Epithelial cell of proximal tubule (primary cell): ENCODE measurements around the gene GRB10. TPM values are rescaled to one million over a fixed set of nuclear protein-coding genes. Genes with fewer than 3 reads are reported as not detected.

Experiments
- DNase-seq: peaks from one replicate; pipeline ENCODE4 v3.0.0-alpha.2; 2011; ENCODE audit warnings: low read depth
- H3K4me3 ChIP-seq: 2 replicates; pipeline ENCODE4 v1.5.1; 2011; ENCODE audit warnings: low read depth, mild to moderate bottlenecking, low read length
- CTCF ChIP-seq: conservative IDR thresholded peaks from 2 replicates; pipeline ENCODE4 v1.5.1; 2012; ENCODE audit warnings: low read depth, mild to moderate bottlenecking, low read length
- total RNA-seq: library from RNA; depleted of rRNA; stranded (reverse); fragments of >200 nt; gene quantifications from 2 replicates; pipeline ENCODE4 v1.2.3, GENCODE V29; 2015

The GRB10 gene
- total RNA-seq, 1 donor from 2014 or later = 33.4 TPM

- DNase-seq = no peak
- no peak for TF ChIP-seq CTCF
- H3K4me3 ChIP-seq = no peak overlapping the region
Observed at GRCh38 chr7:50748472-50748871, 34.2 kb downstream of the GRB10 start.

GRCh38 chr7:50745835-50746234, 36.9 kb downstream of the GRB10 start:
- no peak for TF ChIP-seq CTCF
- DNase-seq = no peak
- no peak overlapping the region for H3K4me3 ChIP-seq

GRCh38 chr7:50745336-50745735, 37.4 kb downstream of the GRB10 start:
- TF ChIP-seq CTCF = no peak
- DNase-seq = no peak
- no peak overlapping the region for H3K4me3 ChIP-seq

- TF ChIP-seq CTCF = no peak
- H3K4me3 ChIP-seq = no peak overlapping the region
- DNase-seq = no peak
Observed at GRCh38 chr7:50743893-50744292, 38.8 kb downstream of the GRB10 start.

- no peak for DNase-seq
- no peak for TF ChIP-seq CTCF
- no peak overlapping the region for H3K4me3 ChIP-seq
Observed at GRCh38 chr7:50743016-50743415, 39.7 kb downstream of the GRB10 start.

GRCh38 chr7:50742401-50742800, 40.3 kb downstream of the GRB10 start:
- no peak for TF ChIP-seq CTCF
- DNase-seq = no peak
- no peak overlapping the region for H3K4me3 ChIP-seq

GRCh38 chr7:50739744-50740435, 42.8 kb downstream of the GRB10 start:
- no peak overlapping the region for H3K4me3 ChIP-seq
- DNase-seq = peak; percentile 6
- TF ChIP-seq CTCF = no peak
